Measurements from ENCODE around the gene ALPL.
"Not testable (repeated sequence)": the region's sequence is repeated elsewhere in the genome, so short reads cannot be mapped to it uniquely, and the experiment has no call there.

Gene ALPL

GRCh38 chr1:21563971-21564370 is 54.7 kb downstream of the ALPL start:
- no peak for TF ChIP-seq CTCF (IDR thresholded peaks at IDR 0.05; ENCODE audit: extremely low read depth, missing control alignments)
- no peak for DNase-seq (ENCODE audit: low spot score)

- DNase-seq (ENCODE audit: low spot score), result no peak
Observed at GRCh38 chr1:21564521-21565095, 55.4 kb downstream of the ALPL start.

GRCh38 chr1:21565285-21565684 is 56.1 kb downstream of the ALPL start:
- TF ChIP-seq CTCF (IDR thresholded peaks at IDR 0.05; ENCODE audit: extremely low read depth, missing control alignments), result no peak
- DNase-seq (ENCODE audit: low spot score), result no peak

More at GRCh38 chr1:21564521-21565095, 55.4 kb downstream of the ALPL start:
- TF ChIP-seq CTCF (IDR thresholded peaks at IDR 0.05; ENCODE audit: extremely low read depth, missing control alignments), result no peak

- DNase-seq (ENCODE audit: low spot score), result not testable (repeated sequence)
Observed at GRCh38 chr1:21566361-21566760, 57.1 kb downstream of the ALPL start.

GRCh38 chr1:21567241-21568005 is 58.2 kb downstream of the ALPL start:
- no peak for DNase-seq (ENCODE audit: low spot score)
- no peak for TF ChIP-seq CTCF (IDR thresholded peaks at IDR 0.05; ENCODE audit: extremely low read depth, missing control alignments)

GRCh38 chr1:21568006-21568746 is 59.0 kb downstream of the ALPL start:
- DNase-seq (ENCODE audit: low spot score), result no peak
- TF ChIP-seq CTCF (IDR thresholded peaks at IDR 0.05; ENCODE audit: extremely low read depth, missing control alignments), result no peak

- DNase-seq (ENCODE audit: low spot score), result no peak
- TF ChIP-seq CTCF (IDR thresholded peaks at IDR 0.05; ENCODE audit: extremely low read depth, missing control alignments), result no peak
Observed at GRCh38 chr1:21568809-21569385, 59.7 kb downstream of the ALPL start.
